ENCODE results near the gene TMEM132C. TPM values are rescaled to one million over a fixed set of nuclear protein-coding genes. Genes with fewer than 3 reads are reported as not detected.

The TMEM132C gene
- total and polyA plus RNA-seq, 2 donors (not counting 3 experiments of a cell fraction or from before 2014, with no cell fraction given) = not detected

DNA sequence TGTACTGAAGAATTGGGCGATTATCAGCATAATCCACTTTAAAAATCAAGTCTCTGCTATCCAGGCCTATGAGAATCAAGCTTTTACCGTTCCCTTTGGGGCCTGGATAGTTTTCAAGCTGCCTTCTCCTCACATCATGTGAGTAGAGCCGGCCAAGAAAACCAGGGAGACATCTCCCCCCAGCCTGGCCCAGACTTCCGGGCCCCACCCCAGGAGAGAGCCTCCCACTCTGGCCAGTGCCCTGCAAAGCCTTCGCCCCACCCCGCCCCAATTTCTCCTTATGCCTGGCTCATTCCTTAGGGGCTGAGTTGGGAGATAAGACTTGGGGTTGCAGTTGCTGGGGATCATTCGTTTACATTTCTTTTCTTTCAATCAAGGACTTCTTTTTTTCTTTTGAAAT is 1.4 kb upstream of the TMEM132C start:
- ChIA-PET POLR2A (no interaction called here), CTCF (no interaction called here)
- Histone ChIP-seq H3K27me3 (ENCODE audit: control insufficient read depth in 2 of 2, insufficient read depth in 2 of 2, low read length in 2 of 2) (no peaks in the 10 kb centered on the region), H3K79me2 (ENCODE audit: control insufficient read depth, insufficient read depth, low read length) (no peaks in the 10 kb centered on the region), H3K9me3 (replicated peaks; ENCODE audit: control insufficient read depth, insufficient read depth, low read length) (peaks cover 5% of the 10 kb centered on the region), H3K9ac (replicated peaks; ENCODE audit: extremely low read depth, insufficient read depth, low read length) (no peak overlapping the region), H2AFZ (ENCODE audit: low read depth, low read length) (no peak overlapping the region), H3K27ac (ENCODE audit: insufficient read depth, low read depth, low read length) (no peak overlapping the region), H3K9me1 (replicated peaks; ENCODE audit: control insufficient read depth, extremely low read depth, insufficient read depth, low read length) (no peaks in the 10 kb centered on the region), H4K20me1 (replicated peaks; ENCODE audit: control insufficient read depth, extremely low read depth, insufficient read depth, low read length) (no peaks in the 10 kb centered on the region), H3K4me3 (replicated peaks in 1 of 3; ENCODE audit: insufficient read depth in 1 of 3, low read depth in 1 of 3, low read length in 3 of 3) (no peak overlapping the region), H3K4me2 (ENCODE audit: insufficient read depth, low read length) (no peak overlapping the region), H3K4me1 (ENCODE audit: control insufficient read depth, extremely low read depth, insufficient read depth, low read length) (no peaks in the 10 kb centered on the region), H3K36me3 (ENCODE audit: control insufficient read depth in 2 of 2, extremely low read depth in 1 of 2, insufficient read depth in 2 of 2, low read length in 2 of 2) (no peaks in the 10 kb centered on the region)
- no peak for DNase-seq (ENCODE audit: low read depth, low spot score)
- no TSS peak for BruUV-seq (replicated peaks)
- no peak for FAIRE-seq
- intact Hi-C loops (cut with micrococcal nuclease) (no loop called here), dilution Hi-C loops (cut with MboI; ENCODE audit: extremely low pct_ligation_motif_present, low sequenced_read_pairs) (no loop called here)
- TF ChIP-seq JUN (IDR thresholded peaks at IDR 0.05; ENCODE audit: borderline replicate concordance, insufficient read depth, insufficient read length, low read depth) = no peak
- no peak for TF ChIP-seq POLR2A (IDR thresholded peaks at IDR 0.05; ENCODE audit: low read depth, low read length)
- no peak for TF ChIP-seq GATA2 (IDR thresholded peaks at IDR 0.05; ENCODE audit: insufficient read depth, insufficient read length, low read depth, low read length)
- TF ChIP-seq EZH2 (IDR thresholded peaks at IDR 0.05; ENCODE audit: borderline replicate concordance, low read depth, low read length, severe bottlenecking) = no peak
- no peak for TF ChIP-seq FOS (IDR thresholded peaks at IDR 0.05; ENCODE audit: borderline replicate concordance, insufficient read depth, low read length)
- no peak for TF ChIP-seq CTCF (IDR thresholded peaks at IDR 0.05; ENCODE audit: extremely low read depth in 1 of 2, insufficient read depth in 1 of 2, low read depth in 1 of 2, low read length in 2 of 2)

DNA sequence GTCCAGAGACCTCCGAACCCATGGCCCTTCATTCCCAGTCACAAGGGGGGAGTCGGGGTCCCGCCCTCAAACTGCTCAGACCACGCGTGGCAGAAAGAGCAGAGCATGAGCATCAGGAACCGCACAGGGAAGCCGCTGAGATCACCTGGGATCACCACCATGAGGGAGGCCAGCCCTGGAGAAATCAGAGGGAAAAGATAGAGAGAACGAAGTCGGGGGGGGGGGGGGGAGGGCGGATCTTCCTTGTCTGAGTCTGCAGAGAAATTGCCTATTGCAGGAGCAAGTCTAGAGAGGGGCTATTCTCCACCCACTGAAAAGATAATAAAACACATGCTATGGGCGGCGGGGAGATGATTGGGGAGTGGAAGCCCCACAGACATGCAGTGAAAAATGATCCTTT is 884 bp upstream of the TMEM132C start:
- Histone ChIP-seq H3K4me2 (ENCODE audit: insufficient read depth, low read length) (no peak overlapping the region), H2AFZ (ENCODE audit: low read depth, low read length) (no peak overlapping the region), H3K9ac (replicated peaks; ENCODE audit: extremely low read depth, insufficient read depth, low read length) (no peak overlapping the region), H3K27me3 (ENCODE audit: control insufficient read depth in 2 of 2, insufficient read depth in 2 of 2, low read length in 2 of 2) (no peaks in the 10 kb centered on the region), H3K4me1 (ENCODE audit: control insufficient read depth, extremely low read depth, insufficient read depth, low read length) (no peaks in the 10 kb centered on the region), H3K36me3 (ENCODE audit: control insufficient read depth in 2 of 2, extremely low read depth in 1 of 2, insufficient read depth in 2 of 2, low read length in 2 of 2) (no peaks in the 10 kb centered on the region), H3K9me1 (replicated peaks; ENCODE audit: control insufficient read depth, extremely low read depth, insufficient read depth, low read length) (no peaks in the 10 kb centered on the region), H3K79me2 (ENCODE audit: control insufficient read depth, insufficient read depth, low read length) (no peaks in the 10 kb centered on the region), H4K20me1 (replicated peaks; ENCODE audit: control insufficient read depth, extremely low read depth, insufficient read depth, low read length) (no peaks in the 10 kb centered on the region), H3K9me3 (replicated peaks; ENCODE audit: control insufficient read depth, insufficient read depth, low read length) (peaks cover 5% of the 10 kb centered on the region), H3K27ac (ENCODE audit: insufficient read depth, low read depth, low read length) (no peak overlapping the region), H3K4me3 (replicated peaks in 1 of 3; ENCODE audit: insufficient read depth in 1 of 3, low read depth in 1 of 3, low read length in 3 of 3) (no peak overlapping the region)
- no peak for FAIRE-seq
- no peak for DNase-seq (ENCODE audit: low read depth, low spot score)
- CTCF ChIA-PET = no interaction called here
- dilution Hi-C loops (cut with MboI; ENCODE audit: extremely low pct_ligation_motif_present, low sequenced_read_pairs) = no loop called here
- TF ChIP-seq JUN (IDR thresholded peaks at IDR 0.05; ENCODE audit: borderline replicate concordance, insufficient read depth, insufficient read length, low read depth) (no peak), MAX (IDR thresholded peaks at IDR 0.05; ENCODE audit: insufficient read depth, insufficient read length) (no peak), FOS (IDR thresholded peaks at IDR 0.05; ENCODE audit: borderline replicate concordance, insufficient read depth, low read length) (no peak), MYC (IDR thresholded peaks at IDR 0.05; ENCODE audit: low read depth, low read length) (no peak), POLR2AphosphoS5 (IDR thresholded peaks at IDR 0.05; ENCODE audit: insufficient read depth, low read depth, low read length) (no peak), GATA2 (IDR thresholded peaks at IDR 0.05; ENCODE audit: insufficient read depth, insufficient read length, low read depth, low read length) (no peak), POLR2A (IDR thresholded peaks at IDR 0.05; ENCODE audit: low read depth, low read length) (no peak), EZH2 (IDR thresholded peaks at IDR 0.05; ENCODE audit: borderline replicate concordance, low read depth, low read length, severe bottlenecking) (no peak), CTCF (IDR thresholded peaks at IDR 0.05; ENCODE audit: extremely low read depth in 1 of 2, insufficient read depth in 1 of 2, low read depth in 1 of 2, low read length in 2 of 2) (no peak)
- BruUV-seq (replicated peaks) = no TSS peak
- intact Hi-C loops (cut with micrococcal nuclease) = no loop called here
- POLR2A ChIA-PET = no interaction called here

All from endothelial cell of umbilical vein (primary cell).